GM12878 (cell line): ENCODE results near the gene TMEM217. TPM values are rescaled to one million over a fixed set of nuclear protein-coding genes. Genes with fewer than 3 reads are reported as not detected.

Source experiments
- ATAC-seq: fragments of 200-7000 bp; cut with Tn5 transposase; 3 replicates; pipeline ENCODE4 v1.9.1; 2020; ENCODE audit warnings: mild to moderate bottlenecking, moderate library complexity
- BruUV-seq: library from RNA; stranded (reverse); fragments of 400-500 nt; replicated peaks from 2 replicates; lab custom pipeline; 2021; lab: Mats Ljungman, UMichigan
- CTCF ChIA-PET: fragments of 300-600 bp; sonication (Branson Sonifier 250); formaldehyde crosslinking; extraction: SDS; loops from one replicate; lab custom pipeline; 2021; ENCODE audit warnings: inconsistent platforms; lab: Yijun Ruan, JAX
- POLR2A ChIA-PET: fragments of 350-600 bp; formaldehyde crosslinking; extraction: SDS; loops from one replicate; lab custom pipeline; 2021; ENCODE audit warnings: inconsistent platforms; lab: Charles Lee
- RAD21 ChIA-PET: fragments of 300-600 bp; sonication (Branson Sonifier 250); formaldehyde crosslinking; loops from one replicate; lab custom pipeline; 2023; ENCODE audit warnings: antibody characterized with exemption; ENCODE audit not compliant: unreplicated experiment; lab: Charles Lee
- SMC1A ChIA-PET: fragments of 300-600 bp; sonication (Branson Sonifier 250); formaldehyde crosslinking; loops from one replicate; lab custom pipeline; 2023; ENCODE audit not compliant: unreplicated experiment, uncharacterized antibody; lab: Charles Lee
- DNase-seq: peaks from one replicate; pipeline ENCODE4 v3.0.0-alpha.2; 2011; ENCODE audit warnings: low read depth, low spot score
- FAIRE-seq: peaks from 3 replicates; lab custom pipeline; 2011; peaks lifted over from hg19 to GRCh38; lab: Jason Lieb, UNC
- H2AFZ ChIP-seq: 2 replicates; pipeline ENCODE4 v1.6.0; 2011; ENCODE audit warnings: low read depth, low read length, control low read depth; ENCODE audit not compliant: control insufficient read depth
- H3K27ac ChIP-seq: 2 replicates; pipeline ENCODE4 v1.5.1; 2011; ENCODE audit warnings: control low read depth; ENCODE audit not compliant: control insufficient read depth, insufficient read depth
- H3K27me3 ChIP-seq, 2 experiments: replicated peaks in 1 of 2; 2 replicates each; pipeline versions ENCODE4 v1.6.0 to v1.6.1; 2011; ENCODE audit warnings: low read length in 1 of 2; ENCODE audit not compliant: control insufficient read depth in 2 of 2, insufficient read depth in 2 of 2
- H3K36me3 ChIP-seq, 2 experiments: 2 replicates each; pipeline ENCODE4 v1.5.1; 2011; ENCODE audit warnings: low read length in 1 of 2; ENCODE audit not compliant: control insufficient read depth in 2 of 2, insufficient read depth in 2 of 2
- H3K4me1 ChIP-seq: 2 replicates; pipeline ENCODE4 v1.6.1; 2011; ENCODE audit warnings: mild to moderate bottlenecking, low read length, moderate library complexity, mixed read lengths; ENCODE audit not compliant: control insufficient read depth, insufficient read depth
- H3K4me2 ChIP-seq: 2 replicates; pipeline ENCODE4 v1.6.0; 2011; ENCODE audit warnings: control low read depth; ENCODE audit not compliant: control insufficient read depth, insufficient read depth
- H3K4me3 ChIP-seq: fragments of 200-600 bp; sonication (generic); 2 replicates; pipeline ENCODE4 v1.5.1; 2016
- H3K79me2 ChIP-seq: 2 replicates; pipeline ENCODE4 v1.6.0; 2011; ENCODE audit warnings: low read length; ENCODE audit not compliant: control insufficient read depth, insufficient read depth
- H3K9ac ChIP-seq: 2 replicates; pipeline ENCODE4 v1.8.0; 2011; ENCODE audit warnings: low read length, control low read depth, mixed read lengths; ENCODE audit not compliant: control insufficient read depth, insufficient read depth
- H3K9me3 ChIP-seq: replicated peaks from 3 replicates; pipeline ENCODE4 v1.5.1; 2011; ENCODE audit warnings: mild to moderate bottlenecking, low read length; ENCODE audit not compliant: control insufficient read depth, insufficient read depth
- H4K20me1 ChIP-seq: 2 replicates; pipeline ENCODE4 v1.6.0; 2011; ENCODE audit not compliant: control insufficient read depth, insufficient read depth
- FOS ChIP-seq: IDR thresholded peaks from 3 replicates; pipeline ENCODE4 v1.6.1; 2011; ENCODE audit warnings: borderline replicate concordance; ENCODE audit not compliant: insufficient read length; ENCODE audit errors: extremely low read depth
- NR2F1 ChIP-seq: fragments of 450-650 bp; conservative IDR thresholded peaks from 2 replicates; pipeline ENCODE4 v1.6.1; 2017; ENCODE audit warnings: mild to moderate bottlenecking
- SMAD5 ChIP-seq: IDR thresholded peaks from 2 replicates; pipeline ENCODE4 v1.6.1; 2016; ENCODE audit warnings: antibody characterized with exemption, low read depth
- ZNF207 ChIP-seq: fragments of 450-650 bp; IDR thresholded peaks from 2 replicates; pipeline ENCODE4 v1.6.1; 2014; ENCODE audit warnings: antibody characterized with exemption, mild to moderate bottlenecking, borderline replicate concordance
- ZNF384 ChIP-seq: IDR thresholded peaks from 2 replicates; pipeline ENCODE4 v1.6.1; 2012; ENCODE audit warnings: low read depth, mild to moderate bottlenecking, low read length, improper control_type of control experiment, borderline replicate concordance
- WGBS: methylation state at CpG from one replicate; pipeline ENCODE4 v1.1.6; 2016; ENCODE audit warnings: low lambda C conversion rate; ENCODE audit not compliant: insufficient replicate concordance, insufficient coverage; ENCODE audit errors: missing lambda C conversion rate; 5-methylcytosine and 5-hydroxymethylcytosine counted together
- in situ Hi-C: fragments of 300-500 bp; cut with MboI; formaldehyde crosslinking; loops from 9 replicates; pipeline ENCODE4 v1.14.3; 2018; ENCODE audit warnings: mixed read lengths
- intact Hi-C: fragments of 100-400 bp; cut with micrococcal nuclease; formaldehyde crosslinking; loops from one replicate; pipeline ENCODE4 v1.14.2; 2022; ENCODE audit not compliant: unreplicated experiment
- polyA plus RNA-seq, 11 experiments: library from polyadenylated mRNA; depleted of rRNA in 4 of 11; unstranded in 6 of 11; stranded (reverse) in 5 of 11; fragments of >200 nt; fragmentation: Nextera tagmentation in 4 of 11; fragmentation: Illumina TruSeq in 1 of 11; extraction: Ambion mirVana in 4 of 11; extraction: Trizol in 1 of 11; gene quantifications; 1 replicate in 1 of 11; 2 replicates in 10 of 11; pipeline versions ENCODE4 v1.2.1 to v1.2.3, GENCODE V29; 2011 to 2016; ENCODE audit warnings: inconsistent platforms in 2 of 11, missing spikeins in 2 of 11, low read depth in 1 of 11
- total RNA-seq, 4 experiments: library from RNA; depleted of rRNA in 3 of 4; stranded (reverse); fragments of >200 nt in 3 of 4; fragmentation: Illumina TruSeq in 1 of 4; extraction: Trizol in 1 of 4; gene quantifications; 2 replicates each; pipeline versions ENCODE4 v1.2.1 to v1.2.3, GENCODE V29; 2013 to 2021
- TF ChIP-seq, protein P1 (sequence below): IDR thresholded peaks from 2 replicates; pipeline ENCODE4 v1.6.1; 2012; ENCODE audit warnings: improper control_type of control experiment, low read depth, low read length; ENCODE audit not compliant: insufficient replicate concordance
- TF ChIP-seq, protein P2 (sequence below): fragments of 450-650 bp; IDR thresholded peaks from 2 replicates; pipeline ENCODE4 v1.6.1; 2017; ENCODE audit warnings: mild to moderate bottlenecking, low read depth, inconsistent platforms; ENCODE audit not compliant: poor library complexity, severe bottlenecking
- TF ChIP-seq, protein P3 (sequence below): fragments of 450-650 bp; IDR thresholded peaks from 2 replicates; pipeline ENCODE4 v1.6.1; 2017; ENCODE audit warnings: antibody characterized with exemption, mild to moderate bottlenecking, moderate library complexity
- TF ChIP-seq, protein P4 (sequence below): IDR thresholded peaks from 2 replicates; pipeline ENCODE4 v1.6.1; 2011; ENCODE audit warnings: low read depth, mild to moderate bottlenecking, low read length, moderate library complexity, borderline replicate concordance; ENCODE audit errors: extremely low read depth

The TMEM217 gene
- total and polyA plus RNA-seq, 10 of the 15 experiments (the other 5 are each of a cell fraction or from before 2014, with no cell fraction given), result 1.3 to 4.5 (median 2.3) TPM

DNA sequence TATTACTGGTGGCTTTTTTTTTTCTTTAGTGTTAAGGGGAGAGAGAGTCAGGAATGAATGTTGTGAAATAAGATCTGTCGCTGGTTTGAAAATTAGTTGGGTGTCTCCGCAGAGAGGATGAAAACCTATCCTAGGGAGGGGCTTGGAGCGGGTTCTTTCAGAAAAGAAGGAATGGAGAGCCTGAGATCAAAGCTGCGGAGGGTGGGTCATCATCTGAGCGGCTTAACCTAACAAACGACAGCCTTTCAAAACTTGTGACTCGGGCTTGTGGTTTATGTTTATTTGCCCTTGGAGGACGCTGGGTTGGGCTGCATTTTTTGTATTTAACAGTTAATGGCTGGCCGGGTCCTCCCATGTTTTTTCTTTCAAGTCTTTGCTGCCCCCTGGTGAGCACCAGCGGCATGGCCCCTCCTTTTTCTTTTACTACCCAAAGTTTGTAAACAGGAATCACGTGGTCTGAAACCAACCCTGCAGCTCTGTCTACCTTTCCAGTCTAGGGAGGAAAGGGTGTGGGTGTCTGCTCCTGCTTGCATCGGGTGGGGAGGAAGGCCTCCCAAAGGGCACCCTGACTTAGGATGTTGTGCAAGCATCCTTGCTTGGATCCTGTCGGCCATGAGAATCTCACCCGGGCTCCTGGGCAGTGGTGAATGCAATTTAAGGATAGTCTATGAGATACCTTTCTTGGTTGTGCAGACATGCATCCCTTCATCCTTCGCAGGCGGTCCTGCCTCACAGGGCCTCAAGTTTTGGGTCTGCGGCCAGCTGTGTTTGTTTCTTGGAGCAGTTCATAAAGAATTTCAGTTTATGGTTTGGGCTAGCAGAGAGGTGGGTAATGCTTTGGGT is 85.8 kb downstream of the TMEM217 start:
- CTCF ChIA-PET, result interaction anchor here (0.6 to 6.0 kb wide), 57 partner anchors 8 to 833 kb away, joined by 3 to 260 read pairs (median 5); partner anchors contain the start of genes C6orf89, FGD2, MTCH1 and TBC1D22B
- Histone ChIP-seq H3K9me3 (no peaks in the 10 kb centered on the region), H3K4me3 (peak overlapping the region; percentile 83), H3K79me2 (peaks cover 12% of the 10 kb centered on the region), H3K4me1 (peaks cover 31% of the 10 kb centered on the region), H3K36me3 (peaks cover 7 to 8% of the 10 kb centered on the region in 2 experiments), H3K9ac (peak overlapping the region; percentile 76), H3K27ac (no peak overlapping the region; the same call in 1 of the 2 replicates), H3K27me3 (no peaks in the 10 kb centered on the region), H3K4me2 (peak overlapping the region; percentile 96), H4K20me1 (no peaks in the 10 kb centered on the region; the same call in 1 of the 2 replicates), H2AFZ (peak overlapping the region; percentile 58; the same call in 1 of the 2 replicates)
- WGBS, result 5% methylated on average over 17 of the region's 17 CpGs
- DNase-seq (peak; percentile 60), FAIRE-seq (peak; percentile 95), ATAC-seq (peak; percentile 33)
- SMC1A ChIA-PET, result interaction anchor here (0.8 to 12.2 kb wide), 30 partner anchors 9 to 407 kb away, joined by 3 to 266 read pairs (median 9); partner anchors contain the start of gene C6orf89
- TSS peak; percentile 58 for BruUV-seq
- in situ Hi-C loops (loop anchor here (5.0 to 10.0 kb wide), 3 partner anchors 120 to 407 kb away; no protein-coding TSS in a partner anchor), intact Hi-C loops (loop anchor here (1.0 to 10.0 kb wide), 7 partner anchors 36 to 407 kb away; partner anchors contain the start of gene C6orf89)
- POLR2A ChIA-PET, result interaction anchor here (0.6 to 4.1 kb wide), 10 partner anchors 11 to 186 kb away, joined by 3 to 43 read pairs (median 3); partner anchors contain the start of gene MTCH1
- RAD21 ChIA-PET, result interaction anchor here (0.7 to 8.3 kb wide), 27 partner anchors 11 to 406 kb away, joined by 3 to 255 read pairs (median 6); partner anchors contain the start of genes MTCH1, TBC1D22B and TMEM217
- TF ChIP-seq FOS, result no peak
- TF ChIP-seq, protein P1, sequence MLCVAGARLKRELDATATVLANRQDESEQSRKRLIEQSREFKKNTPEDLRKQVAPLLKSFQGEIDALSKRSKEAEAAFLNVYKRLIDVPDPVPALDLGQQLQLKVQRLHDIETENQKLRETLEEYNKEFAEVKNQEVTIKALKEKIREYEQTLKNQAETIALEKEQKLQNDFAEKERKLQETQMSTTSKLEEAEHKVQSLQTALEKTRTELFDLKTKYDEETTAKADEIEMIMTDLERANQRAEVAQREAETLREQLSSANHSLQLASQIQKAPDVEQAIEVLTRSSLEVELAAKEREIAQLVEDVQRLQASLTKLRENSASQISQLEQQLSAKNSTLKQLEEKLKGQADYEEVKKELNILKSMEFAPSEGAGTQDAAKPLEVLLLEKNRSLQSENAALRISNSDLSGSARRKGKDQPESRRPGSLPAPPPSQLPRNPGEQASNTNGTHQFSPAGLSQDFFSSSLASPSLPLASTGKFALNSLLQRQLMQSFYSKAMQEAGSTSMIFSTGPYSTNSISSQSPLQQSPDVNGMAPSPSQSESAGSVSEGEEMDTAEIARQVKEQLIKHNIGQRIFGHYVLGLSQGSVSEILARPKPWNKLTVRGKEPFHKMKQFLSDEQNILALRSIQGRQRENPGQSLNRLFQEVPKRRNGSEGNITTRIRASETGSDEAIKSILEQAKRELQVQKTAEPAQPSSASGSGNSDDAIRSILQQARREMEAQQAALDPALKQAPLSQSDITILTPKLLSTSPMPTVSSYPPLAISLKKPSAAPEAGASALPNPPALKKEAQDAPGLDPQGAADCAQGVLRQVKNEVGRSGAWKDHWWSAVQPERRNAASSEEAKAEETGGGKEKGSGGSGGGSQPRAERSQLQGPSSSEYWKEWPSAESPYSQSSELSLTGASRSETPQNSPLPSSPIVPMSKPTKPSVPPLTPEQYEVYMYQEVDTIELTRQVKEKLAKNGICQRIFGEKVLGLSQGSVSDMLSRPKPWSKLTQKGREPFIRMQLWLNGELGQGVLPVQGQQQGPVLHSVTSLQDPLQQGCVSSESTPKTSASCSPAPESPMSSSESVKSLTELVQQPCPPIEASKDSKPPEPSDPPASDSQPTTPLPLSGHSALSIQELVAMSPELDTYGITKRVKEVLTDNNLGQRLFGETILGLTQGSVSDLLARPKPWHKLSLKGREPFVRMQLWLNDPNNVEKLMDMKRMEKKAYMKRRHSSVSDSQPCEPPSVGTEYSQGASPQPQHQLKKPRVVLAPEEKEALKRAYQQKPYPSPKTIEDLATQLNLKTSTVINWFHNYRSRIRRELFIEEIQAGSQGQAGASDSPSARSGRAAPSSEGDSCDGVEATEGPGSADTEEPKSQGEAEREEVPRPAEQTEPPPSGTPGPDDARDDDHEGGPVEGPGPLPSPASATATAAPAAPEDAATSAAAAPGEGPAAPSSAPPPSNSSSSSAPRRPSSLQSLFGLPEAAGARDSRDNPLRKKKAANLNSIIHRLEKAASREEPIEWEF, result no peak
- TF ChIP-seq, protein P2, sequence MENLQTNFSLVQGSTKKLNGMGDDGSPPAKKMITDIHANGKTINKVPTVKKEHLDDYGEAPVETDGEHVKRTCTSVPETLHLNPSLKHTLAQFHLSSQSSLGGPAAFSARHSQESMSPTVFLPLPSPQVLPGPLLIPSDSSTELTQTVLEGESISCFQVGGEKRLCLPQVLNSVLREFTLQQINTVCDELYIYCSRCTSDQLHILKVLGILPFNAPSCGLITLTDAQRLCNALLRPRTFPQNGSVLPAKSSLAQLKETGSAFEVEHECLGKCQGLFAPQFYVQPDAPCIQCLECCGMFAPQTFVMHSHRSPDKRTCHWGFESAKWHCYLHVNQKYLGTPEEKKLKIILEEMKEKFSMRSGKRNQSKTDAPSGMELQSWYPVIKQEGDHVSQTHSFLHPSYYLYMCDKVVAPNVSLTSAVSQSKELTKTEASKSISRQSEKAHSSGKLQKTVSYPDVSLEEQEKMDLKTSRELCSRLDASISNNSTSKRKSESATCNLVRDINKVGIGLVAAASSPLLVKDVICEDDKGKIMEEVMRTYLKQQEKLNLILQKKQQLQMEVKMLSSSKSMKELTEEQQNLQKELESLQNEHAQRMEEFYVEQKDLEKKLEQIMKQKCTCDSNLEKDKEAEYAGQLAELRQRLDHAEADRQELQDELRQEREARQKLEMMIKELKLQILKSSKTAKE, result peak; percentile 78
- TF ChIP-seq, protein P3, sequence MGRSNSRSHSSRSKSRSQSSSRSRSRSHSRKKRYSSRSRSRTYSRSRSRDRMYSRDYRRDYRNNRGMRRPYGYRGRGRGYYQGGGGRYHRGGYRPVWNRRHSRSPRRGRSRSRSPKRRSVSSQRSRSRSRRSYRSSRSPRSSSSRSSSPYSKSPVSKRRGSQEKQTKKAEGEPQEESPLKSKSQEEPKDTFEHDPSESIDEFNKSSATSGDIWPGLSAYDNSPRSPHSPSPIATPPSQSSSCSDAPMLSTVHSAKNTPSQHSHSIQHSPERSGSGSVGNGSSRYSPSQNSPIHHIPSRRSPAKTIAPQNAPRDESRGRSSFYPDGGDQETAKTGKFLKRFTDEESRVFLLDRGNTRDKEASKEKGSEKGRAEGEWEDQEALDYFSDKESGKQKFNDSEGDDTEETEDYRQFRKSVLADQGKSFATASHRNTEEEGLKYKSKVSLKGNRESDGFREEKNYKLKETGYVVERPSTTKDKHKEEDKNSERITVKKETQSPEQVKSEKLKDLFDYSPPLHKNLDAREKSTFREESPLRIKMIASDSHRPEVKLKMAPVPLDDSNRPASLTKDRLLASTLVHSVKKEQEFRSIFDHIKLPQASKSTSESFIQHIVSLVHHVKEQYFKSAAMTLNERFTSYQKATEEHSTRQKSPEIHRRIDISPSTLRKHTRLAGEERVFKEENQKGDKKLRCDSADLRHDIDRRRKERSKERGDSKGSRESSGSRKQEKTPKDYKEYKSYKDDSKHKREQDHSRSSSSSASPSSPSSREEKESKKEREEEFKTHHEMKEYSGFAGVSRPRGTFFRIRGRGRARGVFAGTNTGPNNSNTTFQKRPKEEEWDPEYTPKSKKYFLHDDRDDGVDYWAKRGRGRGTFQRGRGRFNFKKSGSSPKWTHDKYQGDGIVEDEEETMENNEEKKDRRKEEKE, result no peak
- TF ChIP-seq NR2F1, result no peak
- TF ChIP-seq, protein P4, sequence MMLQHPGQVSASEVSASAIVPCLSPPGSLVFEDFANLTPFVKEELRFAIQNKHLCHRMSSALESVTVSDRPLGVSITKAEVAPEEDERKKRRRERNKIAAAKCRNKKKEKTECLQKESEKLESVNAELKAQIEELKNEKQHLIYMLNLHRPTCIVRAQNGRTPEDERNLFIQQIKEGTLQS, result peak; percentile 62; the same call in 1 of the 2 replicates
- no peak for TF ChIP-seq SMAD5
- peak; percentile 57; the same call in 1 of the 2 replicates for TF ChIP-seq ZNF207
- peak; percentile 61; the same call in 1 of the 2 replicates for TF ChIP-seq ZNF384
